Naive thymus-derived CD4-positive, alpha-beta T cell (primary cell): ENCODE results near the gene LNPK. TPM values are rescaled to one million over a fixed set of nuclear protein-coding genes. Genes with fewer than 3 reads are reported as not detected.
"Not testable (repeated sequence)": the region's sequence is repeated elsewhere in the genome, so short reads cannot be mapped to it uniquely, and the experiment has no call there.

Experiments
- ATAC-seq: fragments of 150-1000 bp; cut with Tn5 transposase; 2 replicates; pipeline ENCODE4 v1.10.0; 2021; ENCODE audit warnings: mild to moderate bottlenecking, moderate library complexity
- CTCF ChIA-PET: fragments of 350-600 bp; sonication (Branson Sonifier 250); formaldehyde crosslinking; loops from one replicate; lab custom pipeline; 2021; ENCODE audit warnings: antibody characterized with exemption; lab: Charles Lee
- POLR2A ChIA-PET: fragments of 350-600 bp; sonication (Branson Sonifier 250); formaldehyde crosslinking; loops from one replicate; lab custom pipeline; 2021; ENCODE audit warnings: antibody characterized with exemption, inconsistent platforms; lab: Charles Lee
- DNase-seq, 9 donors: peaks; one replicate each; pipeline versions ENCODE4 v3.0.0 to v3.0.0-alpha.2; 2020 to 2022; ENCODE audit warnings: mixed read lengths in 1 of 9
- H3K27ac ChIP-seq: one replicate; pipeline ENCODE4 v1.7.0; 2013; ENCODE audit warnings: mild to moderate bottlenecking, low read depth, low read length, moderate library complexity
- H3K27me3 ChIP-seq, 2 donors: one replicate each; pipeline ENCODE4 v1.7.0; 2013; ENCODE audit warnings: low read length in 2 of 2, mild to moderate bottlenecking in 2 of 2, moderate library complexity in 2 of 2; ENCODE audit not compliant: control insufficient read depth in 2 of 2, insufficient read depth in 2 of 2
- H3K36me3 ChIP-seq, 3 experiments: 1 replicate in 2 of 3; 2 replicates in 1 of 3; pipeline ENCODE4 v1.7.0; 2013; ENCODE audit warnings: low read length in 3 of 3, mild to moderate bottlenecking in 3 of 3, moderate library complexity in 1 of 3; ENCODE audit not compliant: insufficient read depth in 3 of 3, control insufficient read depth in 2 of 3
- H3K4me1 ChIP-seq, 2 donors: one replicate each; pipeline ENCODE4 v1.7.0; 2013; ENCODE audit warnings: low read length in 2 of 2, mild to moderate bottlenecking in 2 of 2, moderate library complexity in 1 of 2; ENCODE audit not compliant: control insufficient read depth in 2 of 2, insufficient read depth in 2 of 2
- H3K4me3 ChIP-seq: 2 replicates; pipeline ENCODE4 v1.7.0; 2013; ENCODE audit warnings: mild to moderate bottlenecking, low read length
- H3K9me3 ChIP-seq, 3 experiments: 1 replicate in 2 of 3; 2 replicates in 1 of 3; pipeline ENCODE4 v1.7.0; 2013; ENCODE audit warnings: low read length in 3 of 3; ENCODE audit not compliant: control insufficient read depth in 2 of 3
- H3K27ac Mint-ChIP-seq, 9 donors: one replicate each; pipeline ENCODE4 v1.8.0; 2020 to 2022; ENCODE audit warnings: mixed read lengths in 9 of 9, mild to moderate bottlenecking in 8 of 9, moderate library complexity in 5 of 9, inconsistent platforms in 2 of 9
- H3K27me3 Mint-ChIP-seq, 5 donors: one replicate each; pipeline ENCODE4 v1.8.0; 2021 to 2022; ENCODE audit warnings: mixed read lengths in 5 of 5, mild to moderate bottlenecking in 1 of 5
- H3K36me3 Mint-ChIP-seq, 5 donors: one replicate each; pipeline ENCODE4 v1.8.0; 2020 to 2022; ENCODE audit warnings: mixed read lengths in 5 of 5, mild to moderate bottlenecking in 3 of 5, inconsistent platforms in 1 of 5
- H3K4me1 Mint-ChIP-seq, 7 donors: one replicate each; pipeline ENCODE4 v1.8.0; 2020 to 2022; ENCODE audit warnings: mixed read lengths in 7 of 7, mild to moderate bottlenecking in 3 of 7, inconsistent platforms in 1 of 7
- H3K4me3 Mint-ChIP-seq, 10 donors: one replicate each; pipeline ENCODE4 v1.8.0; 2020 to 2022; ENCODE audit warnings: mild to moderate bottlenecking in 10 of 10, mixed read lengths in 10 of 10, moderate library complexity in 6 of 10, inconsistent platforms in 2 of 10
- H3K9me3 Mint-ChIP-seq, 11 donors: one replicate each; pipeline ENCODE4 v1.8.0; 2020 to 2022; ENCODE audit warnings: mixed read lengths in 11 of 11, mild to moderate bottlenecking in 4 of 11, inconsistent platforms in 1 of 11, moderate library complexity in 1 of 11
- intact Hi-C, 2 donors: fragments of 100-400 bp; cut with micrococcal nuclease; formaldehyde crosslinking; loops; one replicate each; pipeline ENCODE4 v1.15.1; 2023
- polyA plus RNA-seq, 2 donors: library from polyadenylated mRNA; unstranded; fragments of 300-500 nt; fragmentation: Illumina TruSeq; gene quantifications; one replicate each; pipeline ENCODE4 v1.2.3, GENCODE V29; 2021
- total RNA-seq, 6 experiments: library from RNA in 5 of 6; stranded (reverse) in 5 of 6; gene quantifications; 1 replicate in 5 of 6; 2 replicates in 1 of 6; pipeline ENCODE4 v1.2.3 and lab custom pipeline; 2021 to 2026

LNPK gene
- total and polyA plus RNA-seq, 7 experiments from 2014 or later: 13.7 to 36.8 (median 24.0) TPM

DNA sequence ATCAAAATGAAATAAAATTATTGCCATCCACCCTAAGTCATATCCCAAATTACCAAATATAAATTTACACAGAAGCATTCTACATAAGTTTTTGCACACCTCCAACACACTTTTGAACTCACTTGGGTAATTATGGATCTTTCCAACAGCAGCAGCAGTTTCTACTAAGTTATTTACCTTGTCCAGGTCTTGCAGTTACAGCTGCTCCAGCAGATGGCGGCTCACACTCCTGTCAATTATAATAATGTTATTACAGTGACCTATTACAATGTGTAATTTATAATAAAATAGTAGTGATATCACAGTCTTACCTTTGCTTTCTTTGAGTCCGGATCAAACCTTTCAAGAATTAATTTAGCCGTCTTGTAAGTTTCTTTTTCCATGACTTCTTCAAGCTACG, 37.9 kb downstream of the LNPK start:
- peaks cover 0 to 7% (median 0%) of the 10 kb centered on the region in 7 donors for H3K4me1 Mint-ChIP-seq
- H3K36me3 Mint-ChIP-seq: peaks cover 20 to 59% (median 40%) of the 10 kb centered on the region in 5 donors
- Histone ChIP-seq H3K4me1 (no peaks in the 10 kb centered on the region), H3K36me3 (no peaks in the 10 kb centered on the region), H3K27me3 (no peaks in the 10 kb centered on the region), H3K9me3 (no peaks in the 10 kb centered on the region), H3K4me3 (no peak overlapping the region), H3K27ac (no peak overlapping the region)
- no peak for ATAC-seq
- H3K9me3 Mint-ChIP-seq: peaks cover 0 to 5% (median 2%) of the 10 kb centered on the region in 11 donors
- H3K27ac Mint-ChIP-seq: no peak overlapping the region
- no peak for DNase-seq
- H3K27me3 Mint-ChIP-seq: no peaks in the 10 kb centered on the region
- intact Hi-C loops: no loop called here
- no peak overlapping the region for H3K4me3 Mint-ChIP-seq
- CTCF ChIA-PET: interaction anchor here (0.7 kb wide), 1 partner anchor 8 kb away, joined by 3 read pairs; no protein-coding TSS in a partner anchor
- POLR2A ChIA-PET: no interaction called here

DNA sequence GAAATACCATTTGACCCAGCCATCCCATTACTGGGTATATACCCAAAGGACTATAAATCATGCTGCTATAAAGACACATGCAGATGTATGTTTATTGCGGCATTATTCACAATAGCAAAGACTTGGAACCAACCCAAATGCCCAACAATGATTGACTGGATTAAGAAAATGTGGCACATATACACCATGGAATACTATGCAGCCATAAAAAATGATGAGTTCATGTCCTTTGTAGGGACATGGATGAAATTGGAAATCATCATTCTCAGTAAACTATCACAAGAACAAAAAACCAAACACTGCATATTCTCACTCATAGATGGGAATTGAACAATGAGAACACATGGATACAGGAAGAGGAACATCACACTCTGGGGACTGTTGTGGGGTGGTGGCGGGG, 38.9 kb downstream of the LNPK start:
- POLR2A ChIA-PET, H3K27me3 Mint-ChIP-seq, H3K4me3 ChIP-seq, H3K27me3 ChIP-seq, H3K9me3 Mint-ChIP-seq, H3K36me3 ChIP-seq, H3K27ac Mint-ChIP-seq, H3K27ac ChIP-seq, ATAC-seq, CTCF ChIA-PET, DNase-seq, intact Hi-C loops, H3K9me3 ChIP-seq, H3K4me3 Mint-ChIP-seq, H3K4me1 ChIP-seq: not testable (repeated sequence)
- Mint-ChIP-seq H3K36me3 (peaks cover 26 to 67% (median 47%) of the 10 kb centered on the region in 5 donors), H3K4me1 (peaks cover 0 to 12% (median 0%) of the 10 kb centered on the region in 7 donors)

DNA sequence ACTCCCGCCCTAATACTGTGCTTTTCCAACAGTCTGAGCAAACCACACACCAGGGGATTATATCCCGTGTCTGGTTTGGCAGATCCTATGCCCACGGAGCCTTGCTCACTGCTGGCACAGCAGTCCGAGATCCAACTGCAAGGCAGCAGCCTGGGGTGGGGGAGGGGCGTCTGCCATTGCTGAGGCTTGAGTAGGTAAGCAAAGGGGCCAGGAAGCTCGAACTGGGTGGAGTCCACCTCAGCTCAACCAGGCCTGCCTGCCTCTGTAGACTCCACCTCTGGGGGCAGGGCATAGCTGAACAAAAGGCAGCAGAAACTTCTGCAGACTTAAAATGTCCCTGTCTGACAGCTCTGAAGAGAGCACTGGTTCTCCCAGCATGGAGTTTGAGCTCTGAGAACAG, 44.2 kb downstream of the LNPK start:
- intact Hi-C loops: no loop called here
- Histone ChIP-seq H3K27me3 (no peaks in the 10 kb centered on the region), H3K4me1 (no peaks in the 10 kb centered on the region), H3K4me3 (no peak overlapping the region), H3K9me3 (no peaks in the 10 kb centered on the region), H3K27ac (no peak overlapping the region), H3K36me3 (peaks cover 0 to 11% (median 4%) of the 10 kb centered on the region in 3 experiments)
- Mint-ChIP-seq H3K4me3 (no peak overlapping the region), H3K27ac (no peak overlapping the region), H3K9me3 (peaks cover 0 to 5% (median 1%) of the 10 kb centered on the region in 11 donors), H3K27me3 (no peaks in the 10 kb centered on the region), H3K36me3 (peaks cover 34 to 88% (median 58%) of the 10 kb centered on the region in 5 donors), H3K4me1 (peaks cover 0 to 12% (median 0%) of the 10 kb centered on the region in 7 donors)
- CTCF ChIA-PET: no interaction called here
- POLR2A ChIA-PET: no interaction called here
- DNase-seq (no peak), ATAC-seq (no peak)

DNA sequence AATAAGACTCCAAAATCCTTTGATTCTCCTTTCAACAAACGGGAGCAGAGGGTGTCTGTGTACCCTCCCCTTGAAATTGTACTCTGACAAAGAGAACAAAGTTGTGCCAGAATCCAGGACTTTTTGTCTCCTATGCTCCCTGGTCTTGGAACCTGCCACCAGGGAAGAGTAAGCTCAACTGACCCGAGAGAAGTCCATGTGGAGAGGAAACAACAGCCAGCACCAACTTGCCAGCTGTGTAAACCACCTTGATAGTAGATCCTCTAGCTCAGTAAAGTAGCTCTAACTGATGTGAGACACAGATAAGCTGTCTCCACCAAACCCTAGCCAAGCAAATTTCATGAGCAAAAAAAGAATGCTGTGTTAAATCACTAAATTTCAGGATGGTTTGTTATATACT, 46.9 kb downstream of the LNPK start:
- Histone ChIP-seq H3K36me3 (peaks cover 0 to 11% (median 4%) of the 10 kb centered on the region in 3 experiments), H3K4me3 (no peak overlapping the region), H3K27me3 (no peaks in the 10 kb centered on the region), H3K4me1 (no peaks in the 10 kb centered on the region), H3K9me3 (no peaks in the 10 kb centered on the region), H3K27ac (no peak overlapping the region)
- Mint-ChIP-seq H3K27ac (no peak overlapping the region), H3K36me3 (peaks cover 24 to 83% (median 52%) of the 10 kb centered on the region in 5 donors), H3K9me3 (peaks cover 0 to 5% (median 0%) of the 10 kb centered on the region in 11 donors), H3K4me3 (no peak overlapping the region), H3K27me3 (no peaks in the 10 kb centered on the region), H3K4me1 (peaks cover 0 to 8% (median 0%) of the 10 kb centered on the region in 7 donors)
- intact Hi-C loops: no loop called here
- ATAC-seq: no peak
- POLR2A ChIA-PET: no interaction called here
- CTCF ChIA-PET: no interaction called here
- DNase-seq: no peak

DNA sequence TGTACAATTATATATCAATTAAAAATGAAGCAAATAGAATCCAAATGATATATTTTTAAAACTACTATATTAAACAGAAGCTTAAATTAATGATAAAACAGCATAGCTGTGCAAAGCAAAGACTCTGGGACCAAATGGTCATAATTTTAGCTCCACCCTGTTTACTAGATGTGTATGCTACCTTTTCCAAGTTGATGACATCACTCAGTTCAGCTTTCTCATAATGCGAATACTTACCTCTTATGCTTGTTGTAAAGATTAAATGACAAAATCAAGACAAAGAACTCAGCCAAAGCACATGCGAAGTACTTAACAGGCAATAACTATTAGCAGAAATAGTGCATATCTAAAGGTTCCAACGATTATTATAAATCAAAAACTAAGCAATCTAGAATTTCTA, 51.6 kb downstream of the LNPK start:
- ChIA-PET POLR2A (no interaction called here), CTCF (no interaction called here)
- Histone ChIP-seq H3K4me1 (no peaks in the 10 kb centered on the region), H3K36me3 (peaks cover 0 to 4% (median 4%) of the 10 kb centered on the region in 3 experiments), H3K27me3 (no peaks in the 10 kb centered on the region), H3K9me3 (no peaks in the 10 kb centered on the region), H3K4me3 (no peak overlapping the region), H3K27ac (no peak overlapping the region)
- Mint-ChIP-seq H3K9me3 (peaks cover 0 to 3% (median 0%) of the 10 kb centered on the region in 11 donors), H3K36me3 (peaks cover 3 to 61% (median 28%) of the 10 kb centered on the region in 5 donors), H3K4me1 (no peaks in the 10 kb centered on the region), H3K27ac (no peak overlapping the region), H3K4me3 (no peak overlapping the region), H3K27me3 (no peaks in the 10 kb centered on the region)
- DNase-seq: no peak
- no peak for ATAC-seq
- intact Hi-C loops: no loop called here

DNA sequence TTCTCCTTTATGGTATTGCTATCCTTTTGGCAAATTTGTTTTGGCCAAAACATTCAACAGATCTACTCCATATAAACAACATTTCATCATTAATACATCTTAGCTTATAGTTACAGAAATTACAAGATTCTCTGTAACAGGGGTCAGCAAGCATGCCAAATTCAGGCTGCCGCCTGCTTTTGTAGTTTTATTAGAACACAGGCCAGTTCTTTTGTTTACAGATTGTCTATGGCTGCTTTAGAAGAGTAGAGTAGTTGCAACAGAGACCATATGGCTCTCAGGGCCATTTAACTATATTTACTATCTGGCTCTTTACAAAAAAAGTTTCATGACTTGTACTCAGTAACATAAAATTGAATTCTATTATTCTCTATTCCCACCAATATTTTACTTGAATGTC, 53.9 kb downstream of the LNPK start:
- no peak overlapping the region for H3K4me3 Mint-ChIP-seq
- DNase-seq: no peak
- Histone ChIP-seq H3K27me3 (no peaks in the 10 kb centered on the region), H3K4me3 (no peak overlapping the region), H3K36me3 (peaks cover 0 to 4% (median 0%) of the 10 kb centered on the region in 3 experiments), H3K27ac (no peak overlapping the region), H3K4me1 (no peaks in the 10 kb centered on the region), H3K9me3 (no peaks in the 10 kb centered on the region)
- H3K36me3 Mint-ChIP-seq: peaks cover 6 to 59% (median 33%) of the 10 kb centered on the region in 5 donors
- H3K27ac Mint-ChIP-seq: no peak overlapping the region
- ChIA-PET POLR2A (no interaction called here), CTCF (no interaction called here)
- H3K27me3 Mint-ChIP-seq: no peaks in the 10 kb centered on the region
- no peaks in the 10 kb centered on the region for H3K4me1 Mint-ChIP-seq
- intact Hi-C loops: no loop called here
- peaks cover 0 to 3% (median 0%) of the 10 kb centered on the region in 11 donors for H3K9me3 Mint-ChIP-seq
- ATAC-seq: no peak

DNA sequence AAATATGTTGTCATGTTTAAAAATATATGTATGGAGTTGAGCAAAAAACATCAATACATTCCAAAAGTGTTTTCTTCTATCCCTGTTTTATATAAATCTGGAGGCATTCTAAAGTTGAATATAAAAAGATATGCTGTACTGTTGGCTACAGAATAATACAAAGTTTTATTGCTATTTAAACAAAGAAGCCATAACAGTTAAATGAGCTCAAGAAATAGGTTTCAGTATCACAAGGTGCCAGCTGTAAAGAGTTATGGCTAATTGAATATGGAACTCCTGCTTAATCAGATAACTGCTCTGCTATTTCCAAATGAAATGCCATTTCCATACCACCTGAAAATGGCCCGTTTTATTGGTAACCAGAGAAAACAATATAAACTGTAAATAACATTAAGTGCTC, 55.0 kb downstream of the LNPK start:
- DNase-seq (no peak), ATAC-seq (no peak)
- H3K27me3 ChIP-seq: no peaks in the 10 kb centered on the region
- no peaks in the 10 kb centered on the region for H3K27me3 Mint-ChIP-seq
- H3K4me3 Mint-ChIP-seq: no peak overlapping the region
- H3K36me3 Mint-ChIP-seq: peaks cover 7 to 59% (median 41%) of the 10 kb centered on the region in 5 donors
- H3K9me3 ChIP-seq: no peaks in the 10 kb centered on the region
- H3K27ac Mint-ChIP-seq: no peak overlapping the region
- H3K9me3 Mint-ChIP-seq: peaks cover 0 to 7% (median under 1%) of the 10 kb centered on the region in 11 donors
- H3K27ac ChIP-seq: no peak overlapping the region
- ChIA-PET CTCF (interaction anchor here (0.6 kb wide), 1 partner anchor 40 kb away, joined by 3 read pairs; no protein-coding TSS in a partner anchor), POLR2A (no interaction called here)
- H3K4me1 ChIP-seq: no peaks in the 10 kb centered on the region
- H3K4me1 Mint-ChIP-seq: no peaks in the 10 kb centered on the region
- H3K4me3 ChIP-seq: no peak overlapping the region
- H3K36me3 ChIP-seq: peaks cover 0 to 4% (median 0%) of the 10 kb centered on the region in 3 experiments
- intact Hi-C loops: no loop called here
